Measurements from ENCODE around the gene FUBP3. TPM values are rescaled to one million over a fixed set of nuclear protein-coding genes. Genes with fewer than 3 reads are reported as not detected.

The FUBP3 gene
- total and polyA plus RNA-seq, 10 donors = 14.7 to 46.1 (median 30.5) TPM

DNA sequence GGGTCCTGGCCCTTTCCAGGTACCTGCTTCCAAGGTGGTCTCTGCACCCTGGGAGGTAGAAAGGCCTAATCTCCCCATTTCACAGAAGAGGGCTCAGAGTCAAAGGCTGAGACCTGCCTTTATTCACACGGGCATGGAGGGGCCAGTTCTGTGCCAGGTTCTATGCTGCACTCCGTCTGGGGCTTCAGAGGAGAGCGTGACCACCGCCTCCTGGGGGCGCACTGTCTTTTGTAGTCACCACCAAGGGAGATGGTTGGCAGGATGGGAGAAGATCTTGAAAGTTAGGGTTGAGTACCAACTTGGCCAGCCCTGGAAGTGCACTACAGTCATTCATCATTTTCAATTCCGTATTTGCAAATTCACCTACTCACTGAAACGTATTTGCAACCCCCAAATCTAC, 61.3 kb downstream of the FUBP3 start:
- H3K9me3 ChIP-seq = peaks cover 0 to 7% (median 2%) of the 10 kb centered on the region in 8 donors
- no peaks in the 10 kb centered on the region for H3K27me3 ChIP-seq (replicated peaks in 1 of 7)
- TF ChIP-seq, protein P1, sequence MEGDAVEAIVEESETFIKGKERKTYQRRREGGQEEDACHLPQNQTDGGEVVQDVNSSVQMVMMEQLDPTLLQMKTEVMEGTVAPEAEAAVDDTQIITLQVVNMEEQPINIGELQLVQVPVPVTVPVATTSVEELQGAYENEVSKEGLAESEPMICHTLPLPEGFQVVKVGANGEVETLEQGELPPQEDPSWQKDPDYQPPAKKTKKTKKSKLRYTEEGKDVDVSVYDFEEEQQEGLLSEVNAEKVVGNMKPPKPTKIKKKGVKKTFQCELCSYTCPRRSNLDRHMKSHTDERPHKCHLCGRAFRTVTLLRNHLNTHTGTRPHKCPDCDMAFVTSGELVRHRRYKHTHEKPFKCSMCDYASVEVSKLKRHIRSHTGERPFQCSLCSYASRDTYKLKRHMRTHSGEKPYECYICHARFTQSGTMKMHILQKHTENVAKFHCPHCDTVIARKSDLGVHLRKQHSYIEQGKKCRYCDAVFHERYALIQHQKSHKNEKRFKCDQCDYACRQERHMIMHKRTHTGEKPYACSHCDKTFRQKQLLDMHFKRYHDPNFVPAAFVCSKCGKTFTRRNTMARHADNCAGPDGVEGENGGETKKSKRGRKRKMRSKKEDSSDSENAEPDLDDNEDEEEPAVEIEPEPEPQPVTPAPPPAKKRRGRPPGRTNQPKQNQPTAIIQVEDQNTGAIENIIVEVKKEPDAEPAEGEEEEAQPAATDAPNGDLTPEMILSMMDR (IDR thresholded peaks at IDR 0.05 in 8 of 11, conservative IDR thresholded peaks at IDR 0.05 in 3 of 11) = no peak
- TF ChIP-seq POLR2AphosphoS5 (IDR thresholded peaks at IDR 0.05) (no peak), POLR2A (IDR thresholded peaks at IDR 0.05) (no peak)
- 70 to 88% (median 80%) methylated on average over 7 of the region's 7 CpGs for WGBS, 5 donors
- no peak for DNase-seq
- no peak overlapping the region for H3K4me3 ChIP-seq
- peaks cover 0 to 35% (median 29%) of the 10 kb centered on the region in 6 donors for H3K36me3 ChIP-seq
- no peaks in the 10 kb centered on the region for H3K4me1 ChIP-seq
- intact Hi-C loops (cut with DNase I; ENCODE audit: low total_unique reads) = no loop called here
- H3K27ac ChIP-seq = no peak overlapping the region

DNA sequence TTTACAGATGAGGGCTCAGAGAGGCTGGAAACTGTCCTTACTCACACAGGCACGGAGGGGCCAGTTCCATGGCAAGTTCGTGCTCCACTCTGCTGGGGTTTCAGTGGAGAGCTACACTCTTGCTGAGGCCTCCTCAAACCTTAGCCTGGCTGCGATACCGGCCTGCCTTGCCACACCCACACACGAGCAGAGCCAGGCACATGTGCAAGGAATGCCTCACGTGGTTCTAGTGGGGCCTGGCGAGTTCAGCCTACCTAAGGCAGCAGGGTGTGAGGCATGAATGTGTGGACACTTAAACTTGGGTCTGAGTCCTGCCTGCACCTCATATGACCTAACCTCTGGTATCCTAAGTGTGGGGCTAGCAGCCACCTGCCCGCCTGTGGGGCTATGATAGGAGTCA, 63.5 kb downstream of the FUBP3 start:
- intact Hi-C loops (cut with DNase I; ENCODE audit: low total_unique reads) = no loop called here
- no peak overlapping the region for H3K4me3 ChIP-seq
- H3K9me3 ChIP-seq = peaks cover 0 to 16% (median 7%) of the 10 kb centered on the region in 8 donors
- WGBS, 5 donors = 77 to 84% (median 80%) methylated on average over 8 of the region's 8 CpGs
- H3K27me3 ChIP-seq (replicated peaks in 1 of 7) = peaks cover 0 to 14% (median 0%) of the 10 kb centered on the region in 7 donors
- TF ChIP-seq, protein P1 (IDR thresholded peaks at IDR 0.05 in 8 of 11, conservative IDR thresholded peaks at IDR 0.05 in 3 of 11) = no peak
- no peak for TF ChIP-seq POLR2A (IDR thresholded peaks at IDR 0.05)
- no peak for TF ChIP-seq POLR2AphosphoS5 (IDR thresholded peaks at IDR 0.05)
- DNase-seq = no peak
- no peak overlapping the region for H3K27ac ChIP-seq
- H3K4me1 ChIP-seq = no peaks in the 10 kb centered on the region
- peaks cover 0 to 13% (median 8%) of the 10 kb centered on the region in 6 donors for H3K36me3 ChIP-seq

DNA sequence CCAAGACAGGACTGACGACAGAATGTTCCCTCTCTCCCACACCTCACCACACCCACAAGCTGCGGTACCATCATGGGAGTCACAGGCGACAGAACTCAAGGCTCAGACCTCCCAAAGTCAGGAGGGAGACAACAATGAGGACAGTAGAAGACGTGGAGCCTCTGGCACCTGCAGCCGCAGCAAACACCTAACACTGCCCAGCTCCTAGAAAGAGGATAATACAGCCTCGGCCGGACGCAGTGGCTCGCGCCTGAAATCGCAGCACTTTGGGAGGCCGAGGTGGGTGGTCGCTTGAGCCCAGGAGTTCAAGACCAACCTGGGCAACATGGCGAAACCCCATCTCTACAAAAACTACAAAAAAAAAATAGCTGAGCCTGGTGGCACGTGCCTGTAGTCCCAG, 71.8 kb downstream of the FUBP3 start:
- Histone ChIP-seq H3K9me3 (peaks cover 0 to 6% (median 2%) of the 10 kb centered on the region in 8 donors), H3K27me3 (replicated peaks in 1 of 7) (peaks cover 0 to 83% (median 5%) of the 10 kb centered on the region in 7 donors), H3K36me3 (no peaks in the 10 kb centered on the region), H3K4me3 (no peak overlapping the region), H3K27ac (no peak overlapping the region), H3K4me1 (no peaks in the 10 kb centered on the region)
- TF ChIP-seq, protein P1 (IDR thresholded peaks at IDR 0.05 in 8 of 11, conservative IDR thresholded peaks at IDR 0.05 in 3 of 11) = no peak
- TF ChIP-seq POLR2A (IDR thresholded peaks at IDR 0.05) = no peak
- no peak for TF ChIP-seq POLR2AphosphoS5 (IDR thresholded peaks at IDR 0.05)
- no peak for DNase-seq
- intact Hi-C loops (cut with DNase I; ENCODE audit: low total_unique reads) = no loop called here
- WGBS, 5 donors = 79 to 89% (median 80%) methylated on average over 15 of the region's 15 CpGs

DNA sequence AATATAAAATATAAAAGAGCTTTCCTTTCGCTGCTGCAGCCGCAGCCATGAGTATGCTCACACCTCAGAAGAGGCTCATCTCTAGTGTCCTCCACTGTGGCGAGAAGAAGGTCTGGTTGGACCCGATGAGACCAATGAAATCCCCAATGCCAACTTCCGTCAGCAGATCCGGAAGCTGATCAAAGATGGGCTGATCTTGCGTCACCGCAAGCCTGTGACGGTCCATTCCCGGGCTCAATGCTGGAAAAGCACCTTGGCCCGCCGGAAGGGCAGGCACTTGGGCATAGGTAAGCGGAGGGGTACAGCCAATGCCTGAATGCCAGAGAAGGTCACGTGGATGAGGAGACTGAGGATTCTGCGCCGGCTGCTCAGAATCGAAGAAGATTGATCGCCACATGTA, 72.4 kb downstream of the FUBP3 start:
- peaks cover 0 to 86% (median 9%) of the 10 kb centered on the region in 7 donors for H3K27me3 ChIP-seq (replicated peaks in 1 of 7)
- peaks cover 0 to under 1% (median 0%) of the 10 kb centered on the region in 8 donors for H3K9me3 ChIP-seq
- WGBS, 5 donors = 91 to 96% (median 92%) methylated on average over 18 of the region's 18 CpGs
- H3K27ac ChIP-seq = no peak overlapping the region
- TF ChIP-seq POLR2AphosphoS5 (IDR thresholded peaks at IDR 0.05) (no peak), POLR2A (IDR thresholded peaks at IDR 0.05) (no peak)
- TF ChIP-seq, protein P1 (IDR thresholded peaks at IDR 0.05 in 8 of 11, conservative IDR thresholded peaks at IDR 0.05 in 3 of 11) = no peak
- intact Hi-C loops (cut with DNase I; ENCODE audit: low total_unique reads) = no loop called here
- H3K36me3 ChIP-seq = no peaks in the 10 kb centered on the region
- H3K4me3 ChIP-seq = no peak overlapping the region
- no peak for DNase-seq
- no peaks in the 10 kb centered on the region for H3K4me1 ChIP-seq
